ENCODE results near the gene RNASE9. TPM values are rescaled to one million over a fixed set of nuclear protein-coding genes. Genes with fewer than 3 reads are reported as not detected.

RNASE9 gene
- total RNA-seq, 2 donors from 2014 or later, result not detected

Other genes starting within 250 kb of the RNASE9 start
- gene CCNB1IP1, start 227.8 kb downstream of the RNASE9 start, total RNA-seq, result 10 to 100 TPM; 52.9 to 71.1 TPM
- 1 to 10 TPM; 6.5 to 8.9 TPM for gene PARP2, start 217.4 kb downstream of the RNASE9 start, total RNA-seq
- gene TEP1, start 147.5 kb downstream of the RNASE9 start, total RNA-seq, result 10 to 100 TPM in 1 of 2 donors, 1 to 10 TPM in 1; 6.9 to 11.9 TPM
- under 1 TPM; 0.35 to 0.44 TPM for gene KLHL33, start 124.9 kb downstream of the RNASE9 start, total RNA-seq
- gene OSGEP, start 106.2 kb downstream of the RNASE9 start, total RNA-seq, result 10 to 100 TPM; 23.8 to 30.1 TPM
- gene APEX1, start 105.8 kb downstream of the RNASE9 start, total RNA-seq, result 10 to 100 TPM; 72.6 to 97.6 TPM
- 10 to 100 TPM in 1 of 2 donors, 1 to 10 TPM in 1; 9.8 to 13.3 TPM for gene PIP4P1, start 99.6 kb downstream of the RNASE9 start, total RNA-seq
- gene PNP, start 91.6 kb downstream of the RNASE9 start, total RNA-seq, result 10 to 100 TPM in 1 of 2 donors, 1 to 10 TPM in 1; 7.4 to 25.2 TPM
- not detected for gene RNASE10, start 55.5 kb downstream of the RNASE9 start, total RNA-seq
- gene RNASE11, start 27.0 kb upstream of the RNASE9 start, total RNA-seq, result not detected
- not detected for gene RNASE12, start 30.3 kb upstream of the RNASE9 start, total RNA-seq
- gene OR6S1, start 80.6 kb upstream of the RNASE9 start, total RNA-seq, result not detected
- 10 to 100 TPM; 19.5 to 44.4 TPM for gene RNASE4, start 123.5 kb upstream of the RNASE9 start, total RNA-seq
- gene ANG, start 127.7 kb upstream of the RNASE9 start, total RNA-seq, result 10 to 100 TPM in 1 of 2 donors, 1 to 10 TPM in 1; 4.4 to 14.5 TPM
- not detected for gene EDDM3A, start 184.8 kb upstream of the RNASE9 start, total RNA-seq
- not detected for gene EDDM3B, start 207.4 kb upstream of the RNASE9 start, total RNA-seq
- gene RNASE6, start 220.2 kb upstream of the RNASE9 start, total RNA-seq, result 10 to 100 TPM in 1 of 2 donors, 1 to 10 TPM in 1; 6.6 to 10.9 TPM
- gene RNASE1, start 241.8 kb upstream of the RNASE9 start, total RNA-seq, result 100 to 1,000 TPM; 230 to 343 TPM

All from right atrium auricular region (tissue), 2 donors.